Left kidney (tissue), 2 donors: ENCODE measurements around the gene AXL. TPM values are rescaled to one million over a fixed set of nuclear protein-coding genes. Genes with fewer than 3 reads are reported as not detected.
"Not testable (repeated sequence)": the region's sequence is repeated elsewhere in the genome, so short reads cannot be mapped to it uniquely, and the experiment has no call there.

ENCODE experiments used
- DNase-seq: peaks from one replicate; pipeline ENCODE4 v3.0.0-alpha.2; 2013
- polyA plus RNA-seq: library from polyadenylated mRNA; unstranded; fragments of 120-200 nt; gene quantifications from one replicate; pipeline ENCODE4 v1.2.1, GENCODE V29; 2013; ENCODE audit not compliant: insufficient read length

The AXL gene
- polyA plus RNA-seq, 1 donor = 35.4 TPM

DNA sequence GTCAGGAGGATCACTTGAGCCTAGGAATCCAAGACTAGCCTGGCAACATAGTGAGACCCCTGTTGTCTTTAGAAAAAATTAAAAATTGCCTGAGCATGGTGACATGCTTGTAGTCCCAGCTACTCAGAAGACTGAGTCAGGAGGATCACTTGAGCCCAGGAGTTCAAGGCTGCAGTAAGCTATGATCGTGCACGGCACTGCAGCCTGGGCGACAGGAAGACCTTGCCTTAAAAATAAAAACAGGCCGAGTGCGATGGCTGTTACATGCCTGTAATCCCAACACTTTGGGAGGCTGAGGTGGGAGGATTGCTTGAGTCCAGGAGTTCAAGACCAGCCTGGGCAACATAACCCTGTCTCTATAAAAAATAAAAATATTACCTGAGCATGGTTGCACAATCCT is 50.5 kb downstream of the AXL start:
- DNase-seq = no peak

DNA sequence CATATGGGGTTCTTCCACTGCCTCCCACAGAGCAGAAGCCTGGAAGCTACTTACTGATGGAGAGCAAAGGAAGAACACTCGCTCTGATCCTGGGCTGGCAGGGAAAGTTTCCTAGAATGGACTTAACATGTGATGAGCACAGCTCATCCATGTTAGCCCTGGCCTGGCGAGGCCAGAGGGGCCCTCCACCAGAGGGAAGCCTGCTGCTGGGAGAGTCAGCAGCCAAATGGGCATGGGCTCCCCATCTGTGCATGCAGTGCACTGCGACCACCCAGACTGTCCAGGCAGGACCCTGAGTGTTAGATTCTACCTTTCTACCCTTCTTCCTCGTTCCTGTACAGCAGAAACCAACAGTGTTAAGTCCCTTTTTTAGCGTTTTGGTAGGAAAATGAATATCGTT is 54.1 kb downstream of the AXL start:
- DNase-seq = no peak

DNA sequence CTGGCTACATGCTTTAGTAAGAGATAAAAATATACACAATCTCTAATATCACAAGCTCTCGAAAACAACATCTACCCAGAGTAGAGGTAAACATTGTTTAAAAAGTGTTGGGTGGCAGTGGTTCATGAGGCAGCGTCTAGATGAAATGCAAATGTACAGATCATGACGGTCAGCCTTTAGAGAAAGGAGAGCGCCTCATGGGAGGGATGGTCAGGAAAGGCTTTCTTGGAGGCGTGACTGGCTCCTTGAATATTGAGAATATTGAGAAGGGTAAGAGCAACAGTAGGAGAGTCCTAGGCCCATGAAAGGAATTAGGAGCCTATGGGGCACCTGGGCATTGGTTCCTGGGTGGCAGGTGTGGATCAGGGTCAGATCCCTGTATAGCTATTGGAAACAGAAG is 55.8 kb downstream of the AXL start:
- DNase-seq = no peak

DNA sequence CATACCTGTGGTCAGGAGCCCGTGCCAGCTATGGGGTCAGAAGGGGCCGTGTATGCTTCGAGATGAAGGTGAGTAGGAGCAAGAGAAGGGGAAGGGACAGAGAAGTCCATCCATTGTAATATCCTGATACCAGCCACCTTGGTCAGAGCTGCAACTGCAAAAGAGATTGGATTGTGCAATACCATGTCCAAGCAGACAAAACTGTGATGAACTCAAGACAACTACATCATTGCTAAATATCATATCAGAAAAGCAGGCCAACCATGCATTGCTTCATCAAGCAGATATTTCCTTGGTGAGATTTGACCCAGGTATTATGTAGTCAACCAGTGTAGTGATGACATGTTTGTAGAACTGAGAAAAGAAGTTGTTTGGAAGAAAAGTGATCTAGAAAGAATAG is 57.2 kb downstream of the AXL start:
- no peak for DNase-seq

DNA sequence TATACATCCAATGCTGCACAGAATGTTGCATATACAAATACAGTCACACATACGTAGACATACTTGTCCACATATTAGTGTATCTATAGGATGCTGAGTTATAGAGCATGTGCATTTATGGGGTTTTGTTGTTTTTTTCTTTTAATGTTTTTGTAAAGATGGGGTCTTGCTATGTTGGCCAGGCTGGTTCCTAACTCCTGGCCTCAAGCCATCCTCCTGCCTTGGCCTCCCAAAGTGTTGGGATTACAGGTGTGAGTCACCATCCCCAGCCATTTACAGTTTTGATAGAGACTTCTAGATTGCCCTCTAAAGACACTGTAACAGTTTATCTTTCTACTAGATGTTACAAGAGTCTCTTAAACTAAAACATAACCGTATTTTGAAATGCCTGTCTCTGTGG is 59.5 kb downstream of the AXL start:
- no peak for DNase-seq

DNA sequence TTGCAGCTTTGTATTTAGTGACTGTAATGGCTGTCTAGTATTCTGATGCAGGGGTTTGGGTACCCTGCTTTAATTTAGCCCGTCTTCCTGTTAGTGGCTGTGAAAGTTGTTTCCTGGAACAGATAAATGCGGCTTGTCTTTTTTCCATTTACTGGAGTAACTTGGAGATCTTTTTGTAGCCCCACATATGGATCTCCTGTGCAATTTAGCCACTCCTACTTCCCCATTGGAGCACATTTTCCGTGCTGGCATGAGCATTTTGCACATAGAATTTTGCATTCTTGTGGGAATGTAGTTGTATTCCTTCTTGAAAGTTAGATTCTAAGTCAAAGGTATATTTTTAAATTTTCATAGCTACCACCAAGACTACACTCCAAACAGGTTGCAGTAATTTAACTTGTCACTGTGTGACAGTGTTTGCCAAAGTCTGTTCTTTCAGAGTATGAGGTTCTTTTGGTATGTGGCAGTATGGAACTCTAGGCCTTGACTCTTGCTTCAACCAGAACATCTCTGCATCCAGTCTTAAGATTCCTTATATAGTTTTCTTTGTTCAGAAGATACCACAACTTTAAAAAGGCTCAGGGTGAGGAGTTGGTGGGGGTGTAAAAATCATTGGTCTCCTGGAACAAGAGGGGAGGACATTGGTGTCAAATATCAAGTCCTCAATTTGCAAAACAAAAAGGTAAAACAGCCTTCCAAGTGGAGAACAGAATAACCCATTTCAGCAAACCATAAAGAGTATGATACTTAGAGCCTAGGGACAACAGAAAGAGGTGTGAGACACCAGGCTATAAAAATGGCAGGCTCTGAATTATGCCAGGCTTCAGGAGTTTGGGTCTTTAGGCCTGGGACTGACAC is 69.9 kb downstream of the AXL start:
- no peak for DNase-seq

DNA sequence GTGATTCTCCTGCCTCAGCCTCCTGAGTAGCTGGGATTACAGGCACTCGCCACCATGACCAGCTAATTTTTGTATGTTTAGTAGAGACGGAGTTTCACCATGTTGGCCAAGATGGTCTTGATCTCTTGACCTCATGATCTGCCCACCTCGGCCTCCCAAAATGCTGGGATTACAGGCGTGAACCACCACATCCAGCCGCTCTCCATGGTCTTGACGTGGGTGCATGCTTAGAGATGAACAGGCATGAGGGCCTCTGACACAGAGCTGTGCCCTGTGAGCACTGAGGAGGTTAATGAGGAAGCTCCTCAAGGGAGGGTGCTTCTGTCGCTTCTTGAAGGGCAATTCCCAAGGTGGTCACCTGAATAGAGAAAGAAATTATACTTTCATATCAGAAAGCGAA is 70.8 kb downstream of the AXL start:
- not testable (repeated sequence) for DNase-seq

DNA sequence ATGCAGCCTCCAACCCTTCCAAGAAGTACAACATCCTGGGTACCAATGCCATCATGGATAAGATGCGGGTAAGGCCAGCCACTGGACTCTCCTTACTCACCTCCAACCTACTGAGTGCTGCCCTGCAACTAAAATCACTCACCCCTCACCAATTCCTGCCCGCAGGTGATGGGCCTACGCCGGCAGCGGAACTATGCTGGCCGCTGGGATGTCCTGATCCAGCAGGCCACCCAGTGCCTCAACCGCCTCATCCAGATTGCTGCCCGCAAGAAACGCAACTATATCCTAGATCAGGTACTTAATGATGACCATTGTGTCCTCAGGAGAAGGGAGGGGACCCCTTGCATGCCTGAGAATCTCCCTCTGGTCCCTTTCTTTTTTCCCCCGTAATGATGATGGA is 75.4 kb downstream of the AXL start:
- DNase-seq = no peak

DNA sequence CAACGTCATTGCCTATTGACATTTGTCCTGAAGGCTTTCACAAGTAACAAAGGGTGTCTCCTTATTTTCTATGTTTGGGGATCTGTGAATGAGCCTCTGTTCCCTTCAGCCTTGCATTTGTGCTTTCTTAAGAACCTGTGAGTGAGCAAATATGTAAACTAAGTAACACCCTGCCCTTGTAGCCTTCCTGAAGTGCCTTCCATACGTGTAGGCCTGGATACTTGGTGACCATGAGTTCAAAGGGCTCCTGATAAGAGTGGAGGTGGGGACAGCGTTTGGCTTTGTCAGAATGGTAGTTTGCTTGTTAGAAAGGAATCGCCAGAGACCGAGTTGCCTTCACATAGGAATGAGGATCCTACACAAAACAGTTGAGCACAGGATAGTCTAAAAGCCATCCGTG is 76.5 kb downstream of the AXL start:
- no peak for DNase-seq

DNA sequence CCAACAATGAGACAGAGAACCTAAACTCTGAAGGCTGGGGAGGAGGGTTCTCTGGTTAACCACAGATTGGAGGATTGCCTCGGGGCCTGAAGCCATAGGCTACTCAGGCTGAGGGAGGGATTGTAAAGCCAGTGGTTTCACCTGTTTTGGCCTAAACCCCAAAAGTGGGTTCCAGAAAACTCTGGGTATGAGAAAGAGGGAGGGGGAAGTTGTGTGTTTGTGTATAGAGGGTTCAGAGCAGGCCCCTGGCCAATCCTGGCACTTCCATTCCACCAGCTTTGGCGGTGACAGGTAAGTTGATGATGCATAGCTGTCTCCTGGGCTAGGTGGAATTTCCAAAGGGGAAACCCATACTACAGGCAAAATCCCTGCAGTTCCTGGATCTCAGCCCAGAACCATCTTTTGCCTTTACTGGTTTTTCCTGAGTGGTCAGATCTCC is 77.4 kb downstream of the AXL start:
- DNase-seq = no peak

DNA sequence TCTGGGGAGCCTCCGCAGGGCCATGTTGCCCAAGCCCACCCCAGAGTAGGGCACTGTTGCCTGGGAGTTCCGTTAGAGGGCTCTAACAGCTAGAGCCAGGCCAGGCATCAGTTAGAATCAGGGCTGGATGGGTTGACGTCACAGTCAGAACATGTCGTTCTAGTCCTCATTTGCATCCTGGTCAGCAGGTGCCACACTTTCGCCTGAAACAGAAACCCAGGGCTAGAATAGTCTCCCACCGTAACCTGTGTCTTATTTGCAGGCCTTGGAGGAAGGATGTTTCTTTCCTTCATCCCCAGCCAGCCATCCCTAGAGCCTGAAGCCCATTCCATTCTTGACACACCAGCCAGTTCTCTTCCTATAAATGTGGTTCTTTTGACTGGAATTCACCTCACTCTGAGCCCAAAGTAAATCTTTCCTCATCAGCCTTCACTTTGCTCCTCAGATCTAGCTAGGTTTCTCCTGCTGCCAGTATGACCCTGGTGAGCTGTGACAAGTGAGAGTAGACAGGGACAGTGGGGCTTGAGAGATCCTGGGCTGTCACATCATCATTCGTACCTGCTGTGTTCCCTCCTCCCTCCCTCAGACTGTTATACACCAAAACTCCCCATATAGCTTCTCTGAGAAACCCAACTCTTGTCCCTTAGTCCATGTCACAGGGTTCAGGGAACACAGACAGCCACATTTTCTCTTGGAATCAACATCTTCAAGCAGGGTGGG is 78.8 kb downstream of the AXL start:
- no peak for DNase-seq

DNA sequence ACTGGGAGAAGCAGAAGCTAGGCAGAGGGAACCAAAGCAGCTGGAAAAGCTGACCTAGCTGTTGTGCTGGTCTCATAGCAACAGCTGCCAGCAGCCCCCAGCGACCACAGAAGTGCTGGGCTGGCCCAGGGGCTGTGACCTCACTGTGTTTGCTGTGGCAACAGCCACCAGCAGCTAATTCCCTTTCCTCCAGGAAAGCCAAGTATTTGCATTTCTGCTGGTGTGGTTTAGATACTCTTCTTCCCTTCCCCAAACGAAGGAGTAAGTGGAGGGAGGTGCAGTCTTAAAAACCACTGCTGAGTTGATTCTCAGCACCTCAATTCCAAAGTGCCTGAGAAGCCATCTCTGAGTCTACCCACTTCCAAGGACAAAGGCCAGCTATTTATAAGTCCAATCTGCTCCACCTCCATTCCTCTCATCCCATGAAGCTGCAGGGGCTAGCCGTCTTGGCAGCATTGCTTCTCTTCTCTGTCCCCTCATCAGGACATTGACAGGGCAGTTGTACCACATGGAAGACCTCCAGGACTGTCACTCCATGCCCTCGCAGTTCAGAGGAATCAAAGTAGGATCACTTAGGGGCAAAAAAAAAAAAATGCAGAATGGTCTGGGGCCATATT is 79.4 kb downstream of the AXL start:
- DNase-seq = no peak

DNA sequence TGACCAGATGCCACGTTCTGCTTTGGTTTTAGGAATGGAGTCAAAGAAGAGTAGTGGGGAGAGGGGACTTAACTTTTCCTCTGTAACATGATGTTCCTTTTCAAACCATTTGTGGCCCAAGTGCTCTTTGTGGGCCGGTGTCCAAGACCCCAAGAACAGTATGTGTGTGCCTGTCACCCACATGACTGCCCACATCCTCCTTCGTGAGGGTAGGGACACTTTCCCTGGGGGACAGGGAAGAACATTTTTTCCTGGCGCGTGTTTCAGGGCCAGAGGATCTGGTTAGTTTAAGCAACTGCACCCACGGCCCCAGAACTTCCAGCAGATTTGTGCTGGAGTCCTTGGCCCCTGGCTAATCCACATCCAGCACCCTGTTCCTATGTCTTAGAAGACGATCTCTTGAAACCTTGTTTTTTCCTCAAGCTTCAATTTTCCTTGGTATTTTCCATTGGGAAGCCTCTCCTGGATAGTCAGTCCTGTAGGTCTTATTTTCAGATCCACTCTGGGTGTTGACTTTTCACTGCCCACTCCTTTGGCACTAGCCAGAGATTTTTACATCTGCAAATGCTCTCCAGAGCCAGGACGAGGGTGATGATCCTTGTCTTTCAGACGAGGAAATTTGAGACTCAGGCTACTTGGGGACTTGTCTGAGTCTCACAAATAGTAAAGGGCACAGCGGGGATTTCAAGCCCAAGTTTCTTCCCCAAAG is 80.2 kb downstream of the AXL start:
- DNase-seq = no peak

DNA sequence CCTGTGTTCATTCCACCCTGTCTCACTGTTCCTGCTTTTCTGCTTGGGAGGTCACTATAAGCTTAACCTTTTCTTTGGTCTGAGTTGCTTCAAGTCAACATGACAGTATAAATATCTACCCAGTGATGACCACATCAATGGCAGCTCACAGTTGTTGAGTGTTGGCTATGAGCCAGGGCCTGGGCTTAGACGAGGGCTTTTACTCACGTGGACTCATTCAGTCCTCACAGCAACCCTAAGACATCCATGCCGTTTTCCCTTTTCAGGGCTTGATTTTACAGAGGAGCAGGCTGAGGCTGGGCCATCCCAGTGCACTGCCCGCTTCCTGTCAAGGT is 80.7 kb downstream of the AXL start:
- no peak for DNase-seq

DNA sequence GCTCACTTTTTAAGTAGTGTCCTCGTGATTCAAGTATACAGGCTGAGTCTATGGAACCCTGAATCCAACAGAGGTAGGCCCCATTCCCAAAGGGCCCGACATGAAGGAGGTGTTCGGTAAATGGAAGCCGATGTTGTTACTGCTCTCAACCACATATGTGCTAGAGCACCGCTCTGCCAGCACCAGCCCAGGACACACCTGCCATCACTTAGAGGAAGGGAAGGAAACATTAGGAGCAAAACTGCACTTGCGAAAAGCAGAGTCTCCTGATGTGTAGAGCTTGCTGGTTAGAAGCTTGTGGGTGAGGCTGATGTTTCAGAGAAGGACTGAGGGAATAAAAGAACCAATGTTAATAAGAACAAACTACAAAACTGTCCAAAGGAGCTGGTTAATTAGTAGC is 81.5 kb downstream of the AXL start:
- no peak for DNase-seq

DNA sequence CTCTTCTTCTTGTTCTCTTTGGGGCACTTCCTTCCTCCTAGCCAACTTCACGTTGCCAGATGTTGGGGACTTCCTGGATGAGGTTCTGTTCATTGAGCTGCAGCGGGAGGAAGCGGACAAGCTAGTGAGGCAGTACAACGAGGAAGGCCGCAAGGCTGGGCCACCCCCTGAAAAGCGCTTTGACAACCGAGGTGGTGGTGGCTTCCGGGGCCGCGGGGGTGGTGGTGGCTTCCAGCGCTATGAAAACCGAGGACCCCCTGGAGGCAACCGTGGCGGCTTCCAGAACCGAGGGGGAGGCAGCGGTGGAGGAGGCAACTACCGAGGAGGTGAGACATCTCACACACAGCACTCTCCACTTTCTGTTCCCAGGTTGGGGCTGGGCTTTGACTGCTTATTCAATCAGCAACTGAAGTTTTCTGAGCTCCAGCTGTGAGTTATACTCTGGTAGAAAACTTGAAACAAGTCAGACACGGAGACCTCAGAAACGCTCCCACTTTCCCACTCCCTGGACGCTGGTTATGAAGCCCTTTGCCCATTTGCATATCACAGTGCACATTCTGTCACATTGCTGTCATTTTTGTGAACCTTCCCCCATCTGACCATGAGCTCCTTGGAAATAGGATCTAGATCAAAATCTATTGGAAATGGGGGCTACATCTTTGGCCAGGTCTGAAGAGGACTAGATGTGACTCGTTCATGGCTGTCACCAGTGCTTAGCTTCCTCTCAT is 83.8 kb downstream of the AXL start:
- DNase-seq = no peak

DNA sequence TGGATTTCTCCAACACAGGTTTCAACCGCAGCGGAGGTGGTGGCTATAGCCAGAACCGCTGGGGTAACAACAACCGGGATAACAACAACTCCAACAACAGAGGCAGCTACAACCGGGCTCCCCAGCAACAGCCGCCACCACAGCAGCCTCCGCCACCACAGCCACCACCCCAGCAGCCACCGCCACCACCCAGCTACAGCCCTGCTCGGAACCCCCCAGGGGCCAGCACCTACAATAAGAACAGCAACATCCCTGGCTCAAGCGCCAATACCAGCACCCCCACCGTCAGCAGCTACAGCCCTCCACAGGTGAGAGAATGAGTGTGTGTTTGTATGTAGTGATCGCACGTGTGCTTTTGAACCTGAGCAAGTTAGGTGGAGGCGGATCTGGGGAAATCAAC is 84.9 kb downstream of the AXL start:
- no peak for DNase-seq

DNA sequence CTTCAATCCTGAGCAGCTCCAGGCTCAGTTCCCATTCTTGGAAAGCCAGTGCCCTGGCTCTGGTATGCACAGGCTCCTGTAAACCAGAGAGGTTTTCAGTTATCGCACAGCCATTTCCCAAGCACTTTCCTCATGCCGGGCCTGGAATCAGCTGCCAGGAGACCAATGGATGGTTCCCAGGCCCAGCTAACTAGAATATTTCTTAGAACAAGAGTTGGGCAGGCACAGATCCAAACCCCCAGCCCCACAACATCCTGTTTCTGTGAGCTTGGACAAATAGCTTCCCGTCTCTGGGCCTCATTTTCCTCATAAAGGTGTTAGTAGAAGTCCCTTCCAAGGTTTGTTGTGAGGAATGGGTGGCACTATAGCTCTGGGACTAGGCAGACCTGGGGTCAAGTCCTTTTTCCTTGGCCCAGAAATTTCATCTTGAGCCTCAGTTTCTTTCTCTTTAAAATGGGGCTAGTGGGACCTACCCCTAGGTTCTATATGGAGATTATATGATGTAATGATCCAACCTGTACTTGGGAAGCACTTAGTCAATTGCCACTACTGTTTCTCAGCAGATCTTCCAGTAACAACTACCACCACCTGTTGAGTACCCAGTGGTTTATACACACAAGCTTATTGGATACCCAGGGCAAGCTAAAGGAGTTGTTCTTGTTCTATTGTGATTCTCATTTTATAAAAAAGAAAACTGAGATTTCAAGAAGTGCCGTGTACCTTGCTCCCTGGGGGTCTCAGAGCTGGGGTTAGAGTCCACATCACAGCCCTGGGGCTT is 85.9 kb downstream of the AXL start:
- no peak for DNase-seq

DNA sequence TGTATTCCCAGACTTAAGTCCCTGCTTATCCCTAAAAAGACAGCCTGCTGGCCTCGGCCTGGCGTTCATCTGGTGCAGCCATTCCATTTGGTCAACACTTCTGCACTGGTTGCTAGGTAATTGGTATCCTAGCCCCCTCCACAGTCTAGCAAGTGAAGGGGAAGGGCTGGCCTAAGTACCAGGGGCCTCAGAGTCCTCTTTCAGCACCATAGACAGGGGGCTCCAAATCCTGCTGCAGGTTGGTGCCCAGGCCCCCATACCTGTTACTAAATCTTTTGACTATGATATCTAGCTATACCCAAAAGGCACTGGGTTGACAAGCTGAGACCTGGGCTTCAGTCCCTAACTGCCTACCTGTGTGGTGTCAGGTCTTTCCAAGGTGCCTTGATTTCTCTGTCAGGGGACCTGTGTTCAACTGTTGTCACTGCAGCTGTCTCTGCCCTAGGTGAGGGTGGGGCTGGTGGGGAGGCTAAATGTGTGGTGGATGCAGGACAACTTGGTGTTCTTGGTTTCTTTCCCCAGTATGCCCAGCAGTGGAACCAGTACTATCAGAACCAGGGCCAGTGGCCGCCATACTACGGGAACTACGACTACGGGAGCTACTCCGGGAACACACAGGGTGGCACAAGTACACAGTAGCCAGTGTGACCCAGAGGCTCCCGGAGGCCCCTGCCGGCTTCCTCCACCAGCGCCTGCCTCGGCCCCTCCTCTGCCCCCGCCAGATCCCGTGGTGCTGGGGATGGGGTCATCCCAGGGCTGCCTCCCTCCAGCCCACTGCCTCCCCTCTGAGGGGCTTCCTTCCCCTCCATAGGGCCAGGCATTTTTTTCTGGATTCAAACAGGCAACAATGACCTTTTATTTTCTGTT is 87.1 kb downstream of the AXL start:
- DNase-seq = no peak
